Right renal cortex interstitium (tissue), 3 donors: Measurements from ENCODE around the gene MMS22L. TPM values are rescaled to one million over a fixed set of nuclear protein-coding genes. Genes with fewer than 3 reads are reported as not detected.
A peak's percentile ranks its signal among the peaks of the same experiment; 100 is the strongest.
"Not testable (repeated sequence)": the region's sequence is repeated elsewhere in the genome, so short reads cannot be mapped to it uniquely, and the experiment has no call there.

Experiments
- DNase-seq, 3 donors: peaks; one replicate each; pipeline ENCODE4 v3.0.0-alpha.2; 2013; ENCODE audit warnings: low read depth in 3 of 3, low spot score in 2 of 3
- polyA plus RNA-seq, 3 donors: library from polyadenylated mRNA; unstranded; fragments of 120-200 nt; gene quantifications; one replicate each; pipeline ENCODE4 v1.2.1, GENCODE V29; 2013; ENCODE audit not compliant: insufficient read length in 3 of 3

The MMS22L gene
- polyA plus RNA-seq, 3 donors, result 10.5 to 12.7 (median 11.7) TPM

- DNase-seq, result no peak
These were observed 20.3 kb downstream of the MMS22L start for GRCh38 chr6:97262676-97263075.

GRCh38 chr6:97246842-97247241, 36.2 kb downstream of the MMS22L start:
- DNase-seq, result no peak

DNA sequence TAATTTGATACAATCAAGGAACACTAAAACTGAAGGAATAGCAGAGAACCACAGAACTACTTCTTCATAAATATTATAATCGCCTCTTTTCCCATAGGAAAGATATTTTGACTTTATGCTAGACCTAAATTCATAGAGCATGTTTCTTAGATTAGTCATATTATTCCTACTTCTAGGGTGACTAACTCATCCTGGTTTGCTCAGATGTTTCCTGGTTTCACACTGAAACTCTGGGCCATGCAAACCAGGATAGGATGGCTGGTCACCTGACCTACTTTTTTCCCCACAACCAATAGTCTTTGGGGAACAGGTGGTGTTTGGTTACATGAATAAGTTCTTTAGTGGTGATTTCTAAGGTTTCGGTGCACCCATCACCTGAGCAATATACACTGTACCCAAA, 42.8 kb downstream of the MMS22L start:
- DNase-seq, result no peak

- DNase-seq, result no peak
These were observed 51.1 kb downstream of the MMS22L start for GRCh38 chr6:97231911-97232310.

DNA sequence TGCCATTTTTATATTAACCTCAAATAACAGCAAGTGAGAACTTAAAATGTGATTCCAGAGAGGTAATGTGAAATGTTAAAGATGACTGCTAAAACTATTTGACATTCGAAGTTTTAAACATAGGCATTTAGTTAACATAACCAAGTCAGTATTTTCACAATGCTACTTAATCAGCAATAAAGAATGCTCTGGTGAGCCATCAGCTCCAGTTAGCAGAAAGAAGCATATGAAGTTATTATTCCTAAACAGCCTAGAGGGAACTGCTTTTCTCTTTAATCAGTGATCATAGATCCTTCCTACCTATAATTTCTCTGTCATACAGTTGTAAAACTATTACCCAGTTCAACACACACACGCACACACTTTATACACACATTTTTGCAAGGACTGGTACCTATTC, 60.1 kb downstream of the MMS22L start:
- no peak for DNase-seq

GRCh38 chr6:97218912-97219311, 64.1 kb downstream of the MMS22L start:
- DNase-seq, result no peak

- no peak for DNase-seq
These were observed 67.8 kb downstream of the MMS22L start for GRCh38 chr6:97215157-97215769.

DNA sequence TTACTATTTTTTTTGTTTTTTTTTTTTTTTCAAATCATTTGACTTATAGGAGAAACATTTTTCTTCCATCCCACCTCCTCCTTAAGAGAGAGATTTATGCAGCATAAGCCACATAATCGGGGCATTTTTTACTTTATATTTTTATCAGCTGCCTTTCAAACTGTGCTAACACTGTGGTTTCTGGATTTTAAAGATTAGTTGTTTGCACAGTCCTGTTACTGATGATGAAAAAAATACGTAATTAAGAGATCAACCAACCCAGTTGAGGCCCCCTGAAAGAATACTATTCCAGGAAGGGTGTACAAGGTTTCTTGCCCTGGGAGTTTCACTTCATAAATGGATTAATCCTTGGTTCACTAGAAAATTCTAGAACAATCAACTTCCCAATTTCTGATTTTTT, 68.3 kb downstream of the MMS22L start:
- no peak for DNase-seq

- DNase-seq, result no peak
These were observed 75.6 kb downstream of the MMS22L start for GRCh38 chr6:97207383-97207782.

- DNase-seq, result no peak
These were observed 77.0 kb downstream of the MMS22L start for GRCh38 chr6:97205966-97206365.

DNA sequence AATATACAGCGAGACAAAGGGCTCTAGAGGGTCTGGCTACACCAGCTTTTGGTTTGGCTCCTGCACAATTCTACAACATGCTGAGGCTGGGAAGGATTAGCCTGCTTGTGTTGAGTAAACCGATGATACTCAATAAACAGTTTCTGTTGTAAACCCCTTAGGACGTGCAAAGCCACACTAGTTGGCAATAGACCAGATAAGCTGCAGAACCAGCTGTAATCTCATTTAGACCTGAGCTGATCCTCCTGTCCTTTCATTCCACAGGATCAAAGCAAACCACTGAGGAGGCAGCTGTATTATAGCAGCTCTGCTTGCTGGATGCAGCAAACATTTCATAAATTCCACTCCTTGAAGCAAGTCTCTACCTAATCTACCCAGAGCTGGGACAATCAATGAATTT, 79.7 kb downstream of the MMS22L start:
- DNase-seq, result no peak

GRCh38 chr6:97198046-97198565, 84.9 kb downstream of the MMS22L start:
- DNase-seq, result no peak

DNA sequence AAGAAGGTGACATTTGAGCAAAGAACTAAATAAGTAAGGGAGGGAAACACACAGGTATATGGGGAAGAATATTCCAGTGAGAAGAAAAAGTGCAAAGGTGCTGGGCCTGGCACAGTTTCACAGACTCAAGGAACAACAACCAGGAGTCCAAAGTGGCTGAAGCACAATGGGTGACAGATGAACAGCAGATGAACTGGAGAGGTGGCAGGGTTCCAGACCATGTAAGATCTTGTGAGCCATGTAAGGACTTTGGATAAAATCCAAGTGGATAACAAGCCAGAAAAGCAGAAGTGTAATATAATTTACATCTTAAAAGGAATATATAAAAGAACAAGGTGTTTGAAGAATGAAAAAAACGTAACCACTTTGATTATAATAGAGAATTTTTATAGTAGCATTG, 87.9 kb downstream of the MMS22L start:
- no peak for DNase-seq

GRCh38 chr6:97189767-97190166, 93.2 kb downstream of the MMS22L start:
- DNase-seq, result no peak

- no peak for DNase-seq
These were observed 95.1 kb downstream of the MMS22L start for GRCh38 chr6:97187951-97188350.

GRCh38 chr6:97186416-97186999, 96.5 kb downstream of the MMS22L start:
- peak; percentile 36 to 45 (median 39) for DNase-seq

- peak in 1 of 3 donors; percentile 7 for DNase-seq
These were observed 105.1 kb downstream of the MMS22L start for GRCh38 chr6:97177905-97178304.

GRCh38 chr6:97176468-97176867, 106.5 kb downstream of the MMS22L start:
- no peak for DNase-seq

DNA sequence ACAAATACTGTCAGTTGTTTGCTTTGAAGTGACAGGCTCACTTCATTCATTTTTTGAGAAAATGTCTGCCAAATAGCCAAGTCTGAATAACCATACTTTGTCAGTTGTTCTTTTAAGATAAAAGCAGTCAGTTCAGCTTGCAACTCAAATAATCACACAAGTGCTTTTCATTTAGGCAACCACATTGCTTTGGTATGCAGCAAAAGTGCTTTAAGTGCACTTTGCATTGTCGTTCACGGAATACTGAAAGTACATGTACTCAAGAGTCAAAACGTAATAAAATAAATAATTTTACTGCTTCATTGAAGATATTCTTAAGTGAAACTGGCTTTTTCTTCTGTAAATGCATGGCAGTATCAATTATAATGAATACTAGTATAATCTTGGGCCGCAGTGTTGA, 107.2 kb downstream of the MMS22L start:
- no peak for DNase-seq

DNA sequence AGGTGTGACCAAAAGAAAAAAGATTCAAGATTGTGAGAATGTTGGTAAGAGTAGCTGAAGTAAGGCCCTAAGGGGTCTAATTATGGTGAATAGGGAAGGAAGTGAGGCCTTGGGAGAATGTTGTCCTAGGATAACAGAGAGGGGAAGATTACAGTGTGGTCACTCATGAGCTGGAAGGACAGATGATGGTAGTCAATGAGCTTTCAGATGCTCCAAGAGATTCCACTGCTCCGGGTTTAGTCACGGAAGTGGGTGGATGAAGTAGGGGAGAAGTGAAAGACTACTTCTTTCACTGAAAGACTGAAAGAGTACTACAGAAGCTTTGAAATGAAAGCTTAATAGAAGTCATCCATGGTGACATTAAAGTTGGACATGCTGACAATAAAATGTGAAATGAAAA, 108.5 kb downstream of the MMS22L start:
- DNase-seq, result no peak

- no peak for DNase-seq
These were observed 122.7 kb downstream of the MMS22L start for GRCh38 chr6:97160280-97160679.

DNA sequence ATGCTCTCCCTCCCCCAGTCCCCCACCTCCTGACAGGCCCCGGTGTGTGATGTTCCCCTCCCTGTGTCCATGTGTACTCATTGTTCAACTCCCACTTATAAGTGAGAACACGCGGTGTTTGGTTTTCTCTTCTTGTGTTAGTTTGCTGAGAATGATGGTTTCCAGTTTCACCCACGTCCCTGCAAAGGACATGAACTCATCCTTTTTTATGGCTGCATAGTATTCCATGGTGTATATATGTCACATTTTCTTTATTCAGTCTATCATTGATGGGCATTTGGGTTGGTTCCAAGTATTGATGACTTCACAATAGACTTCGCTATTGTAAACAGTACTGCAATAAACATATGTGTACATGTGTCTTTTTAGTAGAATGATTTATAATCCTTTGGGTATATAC, 127.6 kb downstream of the MMS22L start:
- not testable (repeated sequence) for DNase-seq

- DNase-seq, result no peak
These were observed 129.0 kb downstream of the MMS22L start for GRCh38 chr6:97154015-97154414.
